Activated naive CD8-positive, alpha-beta T cell treated with anti-CD3 and anti-CD28 coated beads, Interleukin-2, amount 10 ng/mL, durations not matched to agents 7 days and 5 days (primary cell): ENCODE measurements around the gene HMCN2. TPM values are rescaled to one million over a fixed set of nuclear protein-coding genes. Genes with fewer than 3 reads are reported as not detected.

Experiments
- ATAC-seq: fragments of 150-1000 bp; cut with Tn5 transposase; one replicate; pipeline ENCODE4 v1.10.0; 2021; ENCODE audit warnings: low read depth, moderate library complexity
- POLR2A ChIA-PET: fragments of 350-600 bp; sonication (Branson Sonifier 250); formaldehyde crosslinking; loops from one replicate; lab custom pipeline; 2021; ENCODE audit warnings: antibody characterized with exemption; lab: Charles Lee
- DNase-seq: peaks from one replicate; pipeline ENCODE4 v3.0.0; 2021
- H3K27ac Mint-ChIP-seq: one replicate; pipeline ENCODE4 v1.8.0; 2022; ENCODE audit warnings: mild to moderate bottlenecking, mixed read lengths
- H3K27me3 Mint-ChIP-seq: one replicate; pipeline ENCODE4 v1.8.0; 2022; ENCODE audit warnings: mild to moderate bottlenecking, moderate library complexity, mixed read lengths
- H3K36me3 Mint-ChIP-seq: one replicate; pipeline ENCODE4 v1.8.0; 2021; ENCODE audit warnings: mild to moderate bottlenecking, mixed read lengths
- H3K4me1 Mint-ChIP-seq: one replicate; pipeline ENCODE4 v1.8.0; 2021; ENCODE audit warnings: mixed read lengths
- H3K4me3 Mint-ChIP-seq: one replicate; pipeline ENCODE4 v1.8.0; 2022; ENCODE audit warnings: mild to moderate bottlenecking, moderate library complexity, mixed read lengths
- H3K9me3 Mint-ChIP-seq: one replicate; pipeline ENCODE4 v1.8.0; 2021; ENCODE audit warnings: mixed read lengths
- total RNA-seq, 2 experiments: library from RNA; stranded (reverse); gene quantifications; one replicate each; pipeline ENCODE4 v1.2.3, GENCODE V29; 2021

HMCN2 gene
- total RNA-seq, 2 experiments from 2014 or later, result not detected

GRCh38 chr9:130437011-130437789 lies 171.6 kb downstream of the HMCN2 start:
- ATAC-seq (no peak), DNase-seq (no peak)
- peaks cover 37% of the 10 kb centered on the region for H3K27me3 Mint-ChIP-seq
- no peak overlapping the region for H3K4me3 Mint-ChIP-seq
- no peak overlapping the region for H3K27ac Mint-ChIP-seq
- H3K36me3 Mint-ChIP-seq, result peaks cover 2% of the 10 kb centered on the region
- H3K9me3 Mint-ChIP-seq, result peaks cover 6% of the 10 kb centered on the region
- POLR2A ChIA-PET, result no interaction called here
- H3K4me1 Mint-ChIP-seq, result no peaks in the 10 kb centered on the region

GRCh38 chr9:130438382-130438981 lies 172.9 kb downstream of the HMCN2 start:
- H3K4me1 Mint-ChIP-seq, result no peaks in the 10 kb centered on the region
- H3K27ac Mint-ChIP-seq, result no peak overlapping the region
- H3K36me3 Mint-ChIP-seq, result peaks cover 2% of the 10 kb centered on the region
- H3K9me3 Mint-ChIP-seq, result peaks cover 6% of the 10 kb centered on the region
- H3K4me3 Mint-ChIP-seq, result no peak overlapping the region
- POLR2A ChIA-PET, result no interaction called here
- peaks cover 32% of the 10 kb centered on the region for H3K27me3 Mint-ChIP-seq
- DNase-seq (no peak), ATAC-seq (no peak)

DNA sequence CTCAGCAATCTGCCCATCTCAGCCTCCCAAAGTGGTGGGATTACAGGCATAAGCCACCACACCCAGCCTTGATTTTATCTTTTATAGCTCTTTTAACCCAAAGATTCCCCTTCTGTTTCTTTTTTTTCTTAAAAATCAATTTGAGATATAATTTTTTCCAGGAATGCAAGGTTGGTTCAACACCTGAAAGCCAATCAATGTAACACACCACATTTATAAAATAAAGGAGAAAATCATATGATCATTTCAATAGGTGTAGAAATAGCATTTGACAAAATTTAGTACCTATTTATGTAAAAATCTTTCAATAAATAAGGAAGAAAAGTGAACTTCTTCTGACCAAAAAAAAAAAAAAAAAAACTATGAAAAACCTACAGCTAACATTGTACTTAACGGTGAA lies 175.5 kb downstream of the HMCN2 start:
- Mint-ChIP-seq H3K4me1 (no peaks in the 10 kb centered on the region), H3K27me3 (peaks cover 29% of the 10 kb centered on the region), H3K36me3 (peaks cover 2% of the 10 kb centered on the region), H3K27ac (no peak overlapping the region), H3K4me3 (no peak overlapping the region), H3K9me3 (peaks cover 6% of the 10 kb centered on the region)
- no peak for ATAC-seq
- DNase-seq, result no peak
- POLR2A ChIA-PET, result no interaction called here

GRCh38 chr9:130442746-130443455 lies 177.3 kb downstream of the HMCN2 start:
- no peak overlapping the region for H3K4me3 Mint-ChIP-seq
- H3K27me3 Mint-ChIP-seq, result peaks cover 26% of the 10 kb centered on the region
- H3K36me3 Mint-ChIP-seq, result peaks cover 2% of the 10 kb centered on the region
- peaks cover 6% of the 10 kb centered on the region for H3K9me3 Mint-ChIP-seq
- peaks cover 7% of the 10 kb centered on the region for H3K4me1 Mint-ChIP-seq
- no peak for ATAC-seq
- POLR2A ChIA-PET, result no interaction called here
- no peak for DNase-seq
- no peak overlapping the region for H3K27ac Mint-ChIP-seq

DNA sequence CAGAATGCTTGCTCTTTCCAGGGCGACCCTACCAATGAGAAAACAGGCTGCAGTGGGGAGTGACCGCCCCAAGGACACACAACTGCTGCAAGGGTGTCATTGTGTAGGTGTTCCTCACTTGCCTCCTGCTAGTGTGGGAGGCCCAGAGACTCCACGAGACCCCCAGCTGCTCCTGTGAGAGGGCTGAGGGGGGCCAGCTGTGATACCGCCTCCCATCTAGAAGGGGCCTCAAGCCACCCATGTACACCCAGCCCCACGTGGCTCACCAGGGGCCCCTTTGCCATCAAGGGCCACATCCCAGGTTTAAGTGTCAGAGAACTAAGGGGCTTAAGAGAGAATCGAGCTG lies 177.9 kb downstream of the HMCN2 start:
- peaks cover 2% of the 10 kb centered on the region for H3K36me3 Mint-ChIP-seq
- DNase-seq (no peak), ATAC-seq (no peak)
- H3K4me1 Mint-ChIP-seq, result peaks cover 11% of the 10 kb centered on the region
- H3K27ac Mint-ChIP-seq, result no peak overlapping the region
- POLR2A ChIA-PET, result no interaction called here
- no peak overlapping the region for H3K4me3 Mint-ChIP-seq
- H3K9me3 Mint-ChIP-seq, result peaks cover 6% of the 10 kb centered on the region
- H3K27me3 Mint-ChIP-seq, result peaks cover 26% of the 10 kb centered on the region

DNA sequence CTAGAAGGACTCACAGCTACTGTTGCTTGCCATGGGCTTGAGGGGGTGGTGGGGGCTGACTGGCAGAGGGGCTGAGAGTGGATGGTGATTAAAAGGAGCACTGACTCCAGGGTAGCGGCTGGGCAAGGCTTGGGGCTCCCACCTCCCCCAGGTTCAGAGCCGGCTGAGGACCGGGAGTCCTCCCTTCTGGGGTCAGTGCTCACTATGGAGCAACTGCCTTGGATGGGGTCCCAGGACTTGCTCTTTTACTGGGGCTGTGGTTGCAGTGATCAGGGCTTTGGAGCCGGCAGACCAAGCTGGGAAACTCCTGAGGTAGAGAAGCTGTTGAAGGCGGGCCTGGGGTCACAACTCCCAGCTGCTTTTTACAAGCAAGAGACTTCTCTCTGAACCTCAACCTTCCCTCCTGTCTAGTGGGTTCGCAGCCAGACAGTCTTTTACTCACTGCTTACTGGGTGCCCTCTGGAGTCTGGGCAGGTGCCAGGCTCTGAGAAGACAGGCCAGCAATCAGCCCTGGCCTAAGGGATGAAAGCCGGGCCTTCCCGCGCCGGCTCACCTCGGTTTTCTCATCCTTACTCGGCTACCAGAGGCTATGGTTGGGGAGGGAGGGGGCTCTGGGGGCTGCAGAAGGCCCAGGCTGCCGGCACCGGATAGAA lies 178.4 kb downstream of the HMCN2 start:
- DNase-seq (no peak), ATAC-seq (no peak)
- Mint-ChIP-seq H3K4me1 (peaks cover 14% of the 10 kb centered on the region), H3K9me3 (peaks cover 6% of the 10 kb centered on the region), H3K4me3 (no peak overlapping the region), H3K27me3 (peaks cover 26% of the 10 kb centered on the region), H3K27ac (no peak overlapping the region), H3K36me3 (peaks cover 2% of the 10 kb centered on the region)
- POLR2A ChIA-PET, result no interaction called here

GRCh38 chr9:130444565-130445221 lies 179.1 kb downstream of the HMCN2 start, which contains the start of gene ASS1:
ASS1 (plus strand) TSS chr9:130444961; CDS start chr9:130452229, 7,268 bp downstream.
- H3K27me3 Mint-ChIP-seq, result peaks cover 26% of the 10 kb centered on the region
- H3K36me3 Mint-ChIP-seq, result peaks cover 2% of the 10 kb centered on the region
- peaks cover 16% of the 10 kb centered on the region for H3K4me1 Mint-ChIP-seq
- no peak within 1 kb of the TSS for H3K27ac Mint-ChIP-seq
- ATAC-seq (peak; percentile 72), DNase-seq (peak; percentile 66)
- H3K4me3 Mint-ChIP-seq, result peak within 1 kb of the TSS; percentile 19
- POLR2A ChIA-PET, result no interaction called here
- H3K9me3 Mint-ChIP-seq, result peaks cover 4% of the 10 kb centered on the region

GRCh38 chr9:130445268-130445983 lies 179.9 kb downstream of the HMCN2 start:
- POLR2A ChIA-PET, result no interaction called here
- Mint-ChIP-seq H3K36me3 (peaks cover 2% of the 10 kb centered on the region), H3K27me3 (peaks cover 26% of the 10 kb centered on the region), H3K4me3 (peak overlapping the region; percentile 19), H3K27ac (no peak overlapping the region), H3K4me1 (peaks cover 16% of the 10 kb centered on the region), H3K9me3 (peaks cover 4% of the 10 kb centered on the region)
- DNase-seq (no peak), ATAC-seq (no peak)

DNA sequence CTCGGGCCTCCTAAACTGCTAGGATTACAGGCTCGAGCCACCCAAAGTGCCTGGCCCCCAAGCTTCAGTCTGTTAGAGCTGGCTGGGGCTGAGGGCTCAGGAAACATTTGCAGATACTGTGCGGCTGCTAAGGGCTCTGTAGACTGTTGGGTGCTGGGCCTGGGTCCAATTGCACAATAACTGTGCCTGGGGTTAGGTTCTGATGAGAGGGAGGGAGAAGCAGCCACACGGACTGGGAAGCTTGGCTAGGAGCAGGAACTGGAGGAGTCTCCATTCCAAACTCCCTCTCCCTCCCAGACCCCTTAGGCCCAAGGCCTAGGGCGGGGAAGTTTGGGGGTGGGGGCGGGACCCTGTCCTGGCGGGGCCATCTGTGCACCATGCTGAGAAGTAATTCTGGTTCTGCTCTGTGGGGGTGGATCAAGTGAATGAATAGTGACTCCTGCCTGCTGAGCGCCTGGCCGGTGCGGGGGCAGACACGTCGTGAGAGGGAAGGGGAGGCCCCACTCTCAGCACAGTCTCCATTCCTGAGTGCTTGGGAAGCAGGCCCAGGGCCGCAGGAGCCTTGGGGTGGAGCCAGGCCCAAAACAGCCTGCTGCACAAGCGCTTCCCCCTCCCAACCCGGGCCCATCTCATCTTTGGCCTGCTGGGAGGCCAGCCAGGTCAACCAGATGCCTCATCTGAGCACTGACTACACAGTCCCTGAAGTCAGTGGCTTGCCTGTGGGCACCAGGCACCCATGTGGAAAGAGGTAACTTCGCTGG lies 180.7 kb downstream of the HMCN2 start:
- Mint-ChIP-seq H3K27me3 (peaks cover 26% of the 10 kb centered on the region), H3K36me3 (peaks cover 1% of the 10 kb centered on the region), H3K4me3 (peak overlapping the region; percentile 55), H3K4me1 (peaks cover 16% of the 10 kb centered on the region), H3K27ac (no peak overlapping the region), H3K9me3 (peaks cover 4% of the 10 kb centered on the region)
- ATAC-seq (no peak), DNase-seq (no peak)
- POLR2A ChIA-PET, result no interaction called here

GRCh38 chr9:130447193-130447816 lies 181.7 kb downstream of the HMCN2 start:
- H3K4me3 Mint-ChIP-seq, result no peak overlapping the region
- no peak for DNase-seq

DNA sequence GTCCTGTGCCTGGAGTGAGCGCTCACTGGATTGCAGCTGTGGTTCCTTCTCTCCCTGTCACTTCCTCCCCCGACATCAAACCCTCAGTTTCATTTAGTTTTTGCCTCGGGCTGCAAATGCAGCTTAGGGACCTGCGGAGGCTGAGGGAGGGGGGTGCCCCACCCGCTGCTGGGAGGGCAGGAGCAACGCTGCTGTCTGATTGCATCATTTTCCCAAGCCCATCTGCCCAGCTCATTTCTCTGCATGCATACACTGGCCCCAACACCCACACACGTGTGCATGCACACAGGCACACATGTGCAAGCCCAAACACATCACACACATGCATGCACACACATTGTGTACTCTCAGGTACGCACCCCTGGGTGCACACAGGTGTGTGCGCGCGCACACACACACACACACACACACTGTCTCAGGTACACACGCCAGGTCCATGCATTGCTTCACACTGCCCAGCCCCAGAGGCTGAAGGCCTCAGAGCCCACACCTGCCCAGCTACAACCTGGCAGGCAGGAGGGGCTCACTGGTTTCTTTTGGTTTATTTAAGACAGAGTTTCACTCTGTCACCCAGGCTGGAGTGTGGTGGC lies 182.6 kb downstream of the HMCN2 start:
- Mint-ChIP-seq H3K36me3 (no peaks in the 10 kb centered on the region), H3K27ac (peak overlapping the region; percentile 27), H3K9me3 (no peaks in the 10 kb centered on the region), H3K4me1 (peaks cover 22% of the 10 kb centered on the region), H3K4me3 (no peak overlapping the region), H3K27me3 (peaks cover 24% of the 10 kb centered on the region)
- DNase-seq, result no peak
- POLR2A ChIA-PET, result interaction anchor here (0.7 kb wide), 1 partner anchor 262 kb away, joined by 3 read pairs; no protein-coding TSS in a partner anchor
- peak; percentile 28 for ATAC-seq

More at GRCh38 chr9:130447193-130447816, 181.7 kb downstream of the HMCN2 start:
- no peak for ATAC-seq
- Mint-ChIP-seq H3K4me1 (peaks cover 17% of the 10 kb centered on the region), H3K27ac (no peak overlapping the region), H3K9me3 (no peaks in the 10 kb centered on the region), H3K36me3 (no peaks in the 10 kb centered on the region), H3K27me3 (peaks cover 22% of the 10 kb centered on the region)
- POLR2A ChIA-PET, result interaction anchor here (0.7 kb wide), 1 partner anchor 262 kb away, joined by 3 read pairs; no protein-coding TSS in a partner anchor
